ENCODE data around the gene NGB.

- TF ChIP-seq EZH2 (IDR thresholded peaks at IDR 0.05; ENCODE audit: low read depth, low read length, severe bottlenecking) (no peak), SP1 (IDR thresholded peaks at IDR 0.05; ENCODE audit: low read depth, low read length) (no peak), YY1 (IDR thresholded peaks at IDR 0.05; ENCODE audit: low read depth, low read length) (no peak), HDAC2 (IDR thresholded peaks at IDR 0.05; ENCODE audit: borderline replicate concordance in 1 of 2, low read depth in 2 of 2, low read length in 2 of 2) (no peak), SRF (IDR thresholded peaks at IDR 0.05; ENCODE audit: low read depth, low read length) (no peak), CHD2 (IDR thresholded peaks at IDR 0.05; ENCODE audit: low read length) (no peak), BCL11A (IDR thresholded peaks at IDR 0.05; ENCODE audit: low read depth in 2 of 2, low read length in 2 of 2) (no peak), POLR2AphosphoS5 (IDR thresholded peaks at IDR 0.05; ENCODE audit: low read depth, low read length) (no peak), CTCF (IDR thresholded peaks at IDR 0.05; ENCODE audit: control extremely low read depth in 1 of 3, insufficient read depth in 1 of 3, low read depth in 1 of 3, low read length in 3 of 3) (no peak)
Observed at GRCh38 chr14:77279719-77280118, 8.7 kb upstream of the NGB start.

Measured in H1 (cell line).